ENCODE results near the gene HOXB5.

HOXB5 gene

GRCh38 chr17:48577946-48578615 lies 15.5 kb downstream of the HOXB5 start, which contains the start of gene HOXB4:
Gene HOXB4 (minus strand): TSS chr17:48578350. CDS start chr17:48578319, 31 bp downstream.
- H3K27ac ChIP-seq (ENCODE audit: low read length), result no peak within 1 kb of the TSS
- H3K4me1 ChIP-seq (ENCODE audit: insufficient read depth, low read length), result no peaks in the 10 kb centered on the region
- TF ChIP-seq EZH2 (IDR thresholded peaks at IDR 0.05; ENCODE audit: borderline replicate concordance, low read depth, low read length, severe bottlenecking) (no peak), CTCF (IDR thresholded peaks at IDR 0.05; ENCODE audit: borderline replicate concordance, extremely low read depth, low read length, poor library complexity, severe bottlenecking) (no peak)
- H3K36me3 ChIP-seq (ENCODE audit: insufficient read depth, low read length), result no peaks in the 10 kb centered on the region
- H3K79me2 ChIP-seq (ENCODE audit: insufficient read depth, low read length), result no peaks in the 10 kb centered on the region
- H3K9ac ChIP-seq (ENCODE audit: low read depth, low read length), result no peak within 1 kb of the TSS
- H3K9me3 ChIP-seq (ENCODE audit: insufficient read depth, low read length, severe bottlenecking), result no peaks in the 10 kb centered on the region
- no peak within 1 kb of the TSS for H2AFZ ChIP-seq (ENCODE audit: low read depth, low read length)
- H3K4me3 ChIP-seq (ENCODE audit: low read depth in 1 of 2, low read length in 2 of 2), result no peak within 1 kb of the TSS
- DNase-seq (no peak), ATAC-seq (ENCODE audit: insufficient read depth, low read depth) (no peak)
- peaks cover 10% of the 10 kb centered on the region for H3K27me3 ChIP-seq (ENCODE audit: insufficient read depth, low read length, poor library complexity)
- peaks cover 4% of the 10 kb centered on the region; the same call in 1 of the 2 replicates for H4K20me1 ChIP-seq (ENCODE audit: insufficient read depth, low read length)
- H3K4me2 ChIP-seq (ENCODE audit: insufficient read depth, low read length), result no peak within 1 kb of the TSS

- H4K20me1 ChIP-seq (ENCODE audit: insufficient read depth, low read length), result peaks cover 4% of the 10 kb centered on the region; the same call in 1 of the 2 replicates
- H3K9ac ChIP-seq (ENCODE audit: low read depth, low read length), result no peak overlapping the region
- no peaks in the 10 kb centered on the region for H3K36me3 ChIP-seq (ENCODE audit: insufficient read depth, low read length)
- no peak overlapping the region for H3K4me3 ChIP-seq (ENCODE audit: low read depth in 1 of 2, low read length in 2 of 2)
- H3K79me2 ChIP-seq (ENCODE audit: insufficient read depth, low read length), result no peaks in the 10 kb centered on the region
- no peak overlapping the region for H3K4me2 ChIP-seq (ENCODE audit: insufficient read depth, low read length)
- no peak for DNase-seq
- ATAC-seq (ENCODE audit: insufficient read depth, low read depth), result no peak
- H3K27me3 ChIP-seq (ENCODE audit: insufficient read depth, low read length, poor library complexity), result peaks cover 17% of the 10 kb centered on the region
- H3K9me3 ChIP-seq (ENCODE audit: insufficient read depth, low read length, severe bottlenecking), result no peaks in the 10 kb centered on the region
- TF ChIP-seq EZH2 (IDR thresholded peaks at IDR 0.05; ENCODE audit: borderline replicate concordance, low read depth, low read length, severe bottlenecking) (no peak), CTCF (IDR thresholded peaks at IDR 0.05; ENCODE audit: borderline replicate concordance, extremely low read depth, low read length, poor library complexity, severe bottlenecking) (no peak)
- H3K4me1 ChIP-seq (ENCODE audit: insufficient read depth, low read length), result no peaks in the 10 kb centered on the region
- H2AFZ ChIP-seq (ENCODE audit: low read depth, low read length), result no peak overlapping the region
- no peak overlapping the region for H3K27ac ChIP-seq (ENCODE audit: low read length)
Observed at GRCh38 chr17:48577330-48577945, 16.1 kb downstream of the HOXB5 start.

- ATAC-seq (ENCODE audit: insufficient read depth, low read depth), result no peak
- no peaks in the 10 kb centered on the region for H3K4me1 ChIP-seq (ENCODE audit: insufficient read depth, low read length)
- H2AFZ ChIP-seq (ENCODE audit: low read depth, low read length), result no peak overlapping the region
- H3K9ac ChIP-seq (ENCODE audit: low read depth, low read length), result no peak overlapping the region
- no peaks in the 10 kb centered on the region for H3K9me3 ChIP-seq (ENCODE audit: insufficient read depth, low read length, severe bottlenecking)
- H3K36me3 ChIP-seq (ENCODE audit: insufficient read depth, low read length), result no peaks in the 10 kb centered on the region
- H3K79me2 ChIP-seq (ENCODE audit: insufficient read depth, low read length), result no peaks in the 10 kb centered on the region
- H3K4me3 ChIP-seq (ENCODE audit: low read depth in 1 of 2, low read length in 2 of 2), result no peak overlapping the region
- H4K20me1 ChIP-seq (ENCODE audit: insufficient read depth, low read length), result peaks cover 4% of the 10 kb centered on the region; the same call in 1 of the 2 replicates
- no peak overlapping the region for H3K27ac ChIP-seq (ENCODE audit: low read length)
- no peak for TF ChIP-seq CTCF (IDR thresholded peaks at IDR 0.05; ENCODE audit: borderline replicate concordance, extremely low read depth, low read length, poor library complexity, severe bottlenecking)
- TF ChIP-seq EZH2 (IDR thresholded peaks at IDR 0.05; ENCODE audit: borderline replicate concordance, low read depth, low read length, severe bottlenecking), result no peak
- H3K27me3 ChIP-seq (ENCODE audit: insufficient read depth, low read length, poor library complexity), result peaks cover 24% of the 10 kb centered on the region
- DNase-seq, result no peak
- H3K4me2 ChIP-seq (ENCODE audit: insufficient read depth, low read length), result no peak overlapping the region
Observed at GRCh38 chr17:48576479-48577309, 16.9 kb downstream of the HOXB5 start.

Measured in DND-41 (cell line).